ENCODE measurements around the gene VTI1A. TPM values are rescaled to one million over a fixed set of nuclear protein-coding genes. Genes with fewer than 3 reads are reported as not detected.

VTI1A gene
- total and polyA plus RNA-seq, 2 experiments from 2014 or later = 20.4 to 39.8 TPM

- H4K20me1 ChIP-seq (ENCODE audit: insufficient read depth, poor library complexity, severe bottlenecking) = no peaks in the 10 kb centered on the region
- no peaks in the 10 kb centered on the region for H3K9me2 ChIP-seq (replicated peaks; ENCODE audit: insufficient read depth)
- H3K4me2 ChIP-seq = no peak overlapping the region
- no peak overlapping the region for H2AFZ ChIP-seq
- no peak for TF ChIP-seq CTCF (IDR thresholded peaks at IDR 0.05; ENCODE audit: poor library complexity)
- TF ChIP-seq EZH2 (IDR thresholded peaks at IDR 0.05; ENCODE audit: borderline replicate concordance) = no peak
- no peak for TF ChIP-seq EZH2phosphoT487 (IDR thresholded peaks at IDR 0.05; ENCODE audit: low read depth, severe bottlenecking, unreplicated experiment)
- 79% methylated on average over 2 of the region's 2 CpGs for WGBS (ENCODE audit: low lambda C conversion rate, missing lambda C conversion rate)
- no peaks in the 10 kb centered on the region for H3K27me3 ChIP-seq
- no peak overlapping the region for H3K4me3 ChIP-seq
- peaks cover 11% of the 10 kb centered on the region for H3K4me1 ChIP-seq (ENCODE audit: insufficient read depth)
- H3K9me3 ChIP-seq (ENCODE audit: low read depth) = no peaks in the 10 kb centered on the region
- DNase-seq (ENCODE audit: low spot score) = no peak
- H3K36me3 ChIP-seq (replicated peaks; ENCODE audit: insufficient read depth, low read depth) = no peaks in the 10 kb centered on the region
- no peaks in the 10 kb centered on the region for H3K79me2 ChIP-seq
- peak overlapping the region; percentile 23 for H3K27ac ChIP-seq
Measured at GRCh38 chr10:112767156-112767555, 320.1 kb downstream of the VTI1A start.

- peaks cover 9% of the 10 kb centered on the region for H3K4me1 ChIP-seq (ENCODE audit: insufficient read depth)
- no peaks in the 10 kb centered on the region for H3K79me2 ChIP-seq
- no peak overlapping the region for H3K27ac ChIP-seq
- no peak for DNase-seq (ENCODE audit: low spot score)
- no peak overlapping the region for H3K4me3 ChIP-seq
- WGBS (ENCODE audit: low lambda C conversion rate, missing lambda C conversion rate) = 99% methylated on average over 7 of the region's 7 CpGs
- H3K4me2 ChIP-seq = no peak overlapping the region
- no peaks in the 10 kb centered on the region for H3K27me3 ChIP-seq
- H3K9me2 ChIP-seq (replicated peaks; ENCODE audit: insufficient read depth) = no peaks in the 10 kb centered on the region
- no peaks in the 10 kb centered on the region for H3K36me3 ChIP-seq (replicated peaks; ENCODE audit: insufficient read depth, low read depth)
- TF ChIP-seq EZH2phosphoT487 (IDR thresholded peaks at IDR 0.05; ENCODE audit: low read depth, severe bottlenecking, unreplicated experiment) (no peak), EZH2 (IDR thresholded peaks at IDR 0.05; ENCODE audit: borderline replicate concordance) (no peak), CTCF (IDR thresholded peaks at IDR 0.05; ENCODE audit: poor library complexity) (no peak)
- no peaks in the 10 kb centered on the region for H4K20me1 ChIP-seq (ENCODE audit: insufficient read depth, poor library complexity, severe bottlenecking)
- no peaks in the 10 kb centered on the region for H3K9me3 ChIP-seq (ENCODE audit: low read depth)
- H2AFZ ChIP-seq = no peak overlapping the region
Measured at GRCh38 chr10:112768121-112768520, 321.1 kb downstream of the VTI1A start.

- 83% methylated on average over 2 of the region's 2 CpGs for WGBS (ENCODE audit: low lambda C conversion rate, missing lambda C conversion rate)
- Histone ChIP-seq H4K20me1 (ENCODE audit: insufficient read depth, poor library complexity, severe bottlenecking) (no peaks in the 10 kb centered on the region), H3K9me2 (replicated peaks; ENCODE audit: insufficient read depth) (no peaks in the 10 kb centered on the region), H2AFZ (no peak overlapping the region), H3K4me3 (no peak overlapping the region), H3K36me3 (replicated peaks; ENCODE audit: insufficient read depth, low read depth) (no peaks in the 10 kb centered on the region), H3K79me2 (no peaks in the 10 kb centered on the region), H3K4me2 (no peak overlapping the region), H3K9me3 (ENCODE audit: low read depth) (no peaks in the 10 kb centered on the region), H3K4me1 (ENCODE audit: insufficient read depth) (peaks cover 9% of the 10 kb centered on the region), H3K27ac (no peak overlapping the region), H3K27me3 (no peaks in the 10 kb centered on the region)
- no peak for DNase-seq (ENCODE audit: low spot score)
- no peak for TF ChIP-seq EZH2 (IDR thresholded peaks at IDR 0.05; ENCODE audit: borderline replicate concordance)
- no peak for TF ChIP-seq EZH2phosphoT487 (IDR thresholded peaks at IDR 0.05; ENCODE audit: low read depth, severe bottlenecking, unreplicated experiment)
- TF ChIP-seq CTCF (IDR thresholded peaks at IDR 0.05; ENCODE audit: poor library complexity) = no peak
Measured at GRCh38 chr10:112769081-112769480, 322.1 kb downstream of the VTI1A start.
